GM19023 (cell line): ENCODE measurements around the gene SSNA1.
A peak's percentile ranks its signal among the peaks of the same experiment; 100 is the strongest.

Source experiments
- ATAC-seq: cut with Tn5 transposase; IDR thresholded peaks from one replicate; pipeline ENCODE4 v1.9.1; 2021; ENCODE audit warnings: mild to moderate bottlenecking, moderate library complexity; ENCODE audit not compliant: unreplicated experiment

Gene SSNA1

GRCh38 chr9:137188490-137189296 lies at the start of gene SSNA1, which contains the start of gene ANAPC2:
SSNA1 (plus strand) TSS chr9:137188676; CDS start chr9:137188727, 51 bp downstream.
ANAPC2 (minus strand) TSS chr9:137188560; CDS start chr9:137188532, 28 bp downstream.
- ATAC-seq, result peak; percentile 73

- ATAC-seq, result no peak
Measured at GRCh38 chr9:137138722-137139467, 49.6 kb upstream of the SSNA1 start, which contains the start of gene GRIN1. GRIN1 (plus strand) TSS chr9:137139154; CDS start chr9:137139487, 333 bp downstream.

- ATAC-seq, result no peak
Measured at GRCh38 chr9:137139468-137140150, 48.9 kb upstream of the SSNA1 start.

GRCh38 chr9:137140151-137141012 lies 48.1 kb upstream of the SSNA1 start:
- ATAC-seq, result no peak

GRCh38 chr9:137141050-137141810 lies 47.2 kb upstream of the SSNA1 start:
- ATAC-seq, result no peak

- ATAC-seq, result no peak
Measured at GRCh38 chr9:137141976-137142936, 46.2 kb upstream of the SSNA1 start.

GRCh38 chr9:137143459-137143858 lies 45.0 kb upstream of the SSNA1 start:
- ATAC-seq, result no peak

- no peak for ATAC-seq
Measured at GRCh38 chr9:137145731-137146526, 42.5 kb upstream of the SSNA1 start.

- no peak for ATAC-seq
Measured at GRCh38 chr9:137146527-137146918, 42.0 kb upstream of the SSNA1 start.

GRCh38 chr9:137147091-137147792 lies 41.2 kb upstream of the SSNA1 start:
- no peak for ATAC-seq

GRCh38 chr9:137147793-137148160 lies 40.7 kb upstream of the SSNA1 start:
- ATAC-seq, result no peak

GRCh38 chr9:137148242-137148641 lies 40.2 kb upstream of the SSNA1 start:
- no peak for ATAC-seq

GRCh38 chr9:137148661-137149060 lies 39.8 kb upstream of the SSNA1 start:
- no peak for ATAC-seq

- no peak for ATAC-seq
Measured at GRCh38 chr9:137149363-137149762, 39.1 kb upstream of the SSNA1 start.

- no peak for ATAC-seq
Measured at GRCh38 chr9:137149942-137150616, 38.4 kb upstream of the SSNA1 start.

- ATAC-seq, result no peak
Measured at GRCh38 chr9:137150617-137151457, 37.6 kb upstream of the SSNA1 start.
